GM10266 (cell line): ENCODE measurements around the gene ARMC9.

Experiments
- DNase-seq: peaks from one replicate; pipeline ENCODE4 v3.0.0; 2012; ENCODE audit errors: extremely low spot score
- TF ChIP-seq, protein P1 (sequence below): IDR thresholded peaks from 2 replicates; pipeline ENCODE4 v1.5.1; 2012; ENCODE audit warnings: mild to moderate bottlenecking, low read depth; ENCODE audit not compliant: control insufficient read depth, insufficient read depth; ENCODE audit errors: missing control alignments

ARMC9 gene

DNA sequence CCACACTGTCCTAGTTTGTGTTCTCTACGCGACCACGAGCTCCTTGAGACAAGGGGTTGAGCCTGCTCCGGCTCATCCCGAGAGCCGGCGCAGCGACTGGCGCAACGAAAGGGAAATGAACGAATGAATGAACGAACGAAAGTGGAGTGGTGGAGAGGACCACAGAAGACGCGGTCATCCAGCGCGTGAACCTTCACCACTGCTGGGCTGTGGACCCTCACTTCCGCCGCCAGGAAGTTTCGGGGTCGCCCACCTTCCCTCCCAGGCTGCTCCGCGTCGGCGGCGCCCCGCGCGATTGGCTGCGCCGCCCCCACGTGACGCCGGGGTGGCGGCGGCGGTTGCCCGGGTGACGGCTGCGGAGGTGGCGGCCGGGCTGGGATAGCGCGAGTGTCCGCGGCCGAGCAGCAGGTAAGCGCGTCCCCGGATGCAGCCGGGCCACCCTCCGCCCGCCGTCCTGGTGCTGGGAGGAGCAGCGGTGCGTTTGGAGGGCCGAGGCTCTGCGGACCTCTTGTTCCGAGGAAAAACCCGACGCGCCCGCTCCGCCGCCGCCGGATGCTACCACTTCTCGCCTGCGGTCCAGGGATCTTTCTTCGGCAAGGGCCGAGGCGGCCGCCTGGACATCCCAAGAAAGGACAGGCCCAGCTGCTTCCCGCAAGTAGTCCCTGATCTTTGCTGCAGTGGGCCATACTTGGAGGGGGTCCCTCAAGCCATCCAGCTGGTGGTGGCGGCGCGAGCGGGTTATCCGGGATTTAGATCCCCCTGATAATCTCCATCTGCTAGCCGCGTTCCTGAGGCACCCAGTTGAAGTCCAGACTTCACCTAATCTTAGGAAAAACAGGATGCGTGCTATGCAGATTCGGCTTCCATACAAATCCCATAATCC, at the start of gene ARMC9:
Gene ARMC9 (plus strand): TSS at position 341 of the 883 bp plus-strand sequence. CDS start 7,608 bp downstream, outside the sequence.
- peak; percentile 97 for DNase-seq
- TF ChIP-seq, protein P1, sequence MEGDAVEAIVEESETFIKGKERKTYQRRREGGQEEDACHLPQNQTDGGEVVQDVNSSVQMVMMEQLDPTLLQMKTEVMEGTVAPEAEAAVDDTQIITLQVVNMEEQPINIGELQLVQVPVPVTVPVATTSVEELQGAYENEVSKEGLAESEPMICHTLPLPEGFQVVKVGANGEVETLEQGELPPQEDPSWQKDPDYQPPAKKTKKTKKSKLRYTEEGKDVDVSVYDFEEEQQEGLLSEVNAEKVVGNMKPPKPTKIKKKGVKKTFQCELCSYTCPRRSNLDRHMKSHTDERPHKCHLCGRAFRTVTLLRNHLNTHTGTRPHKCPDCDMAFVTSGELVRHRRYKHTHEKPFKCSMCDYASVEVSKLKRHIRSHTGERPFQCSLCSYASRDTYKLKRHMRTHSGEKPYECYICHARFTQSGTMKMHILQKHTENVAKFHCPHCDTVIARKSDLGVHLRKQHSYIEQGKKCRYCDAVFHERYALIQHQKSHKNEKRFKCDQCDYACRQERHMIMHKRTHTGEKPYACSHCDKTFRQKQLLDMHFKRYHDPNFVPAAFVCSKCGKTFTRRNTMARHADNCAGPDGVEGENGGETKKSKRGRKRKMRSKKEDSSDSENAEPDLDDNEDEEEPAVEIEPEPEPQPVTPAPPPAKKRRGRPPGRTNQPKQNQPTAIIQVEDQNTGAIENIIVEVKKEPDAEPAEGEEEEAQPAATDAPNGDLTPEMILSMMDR = no peak

- TF ChIP-seq, protein P1 = no peak
- DNase-seq = no peak
Measured at GRCh38 chr2:231152800-231153557, 45.5 kb upstream of the ARMC9 start.

DNA sequence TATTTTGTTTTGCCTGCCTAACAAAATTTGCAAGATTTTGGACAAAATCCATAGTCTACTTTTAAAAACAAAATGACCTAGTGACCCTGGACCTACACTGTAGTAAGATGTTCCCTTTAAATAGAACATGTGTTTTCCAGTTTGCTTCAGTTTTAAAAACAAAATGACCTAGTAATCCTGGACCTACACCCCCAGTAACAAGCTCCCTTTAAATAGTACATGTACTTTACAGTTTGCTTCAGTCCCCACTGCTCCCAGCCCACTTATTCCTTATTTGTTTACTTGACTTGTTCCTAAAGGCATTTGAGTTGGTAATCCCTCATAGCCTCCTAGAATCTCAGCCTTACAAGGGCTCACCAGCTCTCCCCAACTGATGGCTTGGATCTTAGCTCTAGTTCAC, 39.1 kb upstream of the ARMC9 start:
- TF ChIP-seq, protein P1 = no peak
- no peak for DNase-seq

- DNase-seq = no peak
- TF ChIP-seq, protein P1 = no peak
Measured at GRCh38 chr2:231160701-231161100, 37.7 kb upstream of the ARMC9 start.

GRCh38 chr2:231161252-231161839, 37.1 kb upstream of the ARMC9 start:
- TF ChIP-seq, protein P1 = no peak
- no peak for DNase-seq

GRCh38 chr2:231161877-231162329, 36.5 kb upstream of the ARMC9 start:
- DNase-seq = no peak

More at GRCh38 chr2:231161877-231162329, 36.5 kb upstream of the ARMC9 start:
- TF ChIP-seq, protein P1 = no peak
